ENCODE data around the gene KCNK2.

KCNK2 gene

GRCh38 chr1:215082532-215083382 is at the start of gene KCNK2:
TSS of gene KCNK2 (plus strand) at chr1:215082737. CDS start at chr1:215083386, 649 bp downstream.
- DNase-seq, result peak in 17 of 58 donors; percentile 3 to 52 (median 15)

- no peak for DNase-seq
Observed at GRCh38 chr1:215032911-215033526, 49.5 kb upstream of the KCNK2 start.

GRCh38 chr1:215040190-215040589 is 42.3 kb upstream of the KCNK2 start:
- no peak for DNase-seq

- no peak for DNase-seq
Observed at GRCh38 chr1:215043401-215043800, 39.1 kb upstream of the KCNK2 start.

- no peak for DNase-seq
Observed at GRCh38 chr1:215044151-215044550, 38.4 kb upstream of the KCNK2 start.

GRCh38 chr1:215045698-215046308 is 36.7 kb upstream of the KCNK2 start:
- no peak for DNase-seq

- no peak for DNase-seq
Observed at GRCh38 chr1:215052256-215053015, 30.1 kb upstream of the KCNK2 start.

GRCh38 chr1:215054266-215054665 is 28.3 kb upstream of the KCNK2 start:
- DNase-seq, result no peak

- no peak for DNase-seq
Observed at GRCh38 chr1:215055281-215055935, 27.1 kb upstream of the KCNK2 start.

GRCh38 chr1:215056584-215056983 is 26.0 kb upstream of the KCNK2 start:
- no peak for DNase-seq

GRCh38 chr1:215059947-215060346 is 22.6 kb upstream of the KCNK2 start:
- DNase-seq, result no peak

- DNase-seq, result no peak
Observed at GRCh38 chr1:215064327-215064726, 18.2 kb upstream of the KCNK2 start.

- DNase-seq, result no peak
Observed at GRCh38 chr1:215071078-215071477, 11.5 kb upstream of the KCNK2 start.

- no peak for DNase-seq
Observed at GRCh38 chr1:215076322-215076721, 6.2 kb upstream of the KCNK2 start.

- no peak for DNase-seq
Observed at GRCh38 chr1:215079456-215079855, 3.1 kb upstream of the KCNK2 start.

- DNase-seq, result peak in 1 of 58 donors; percentile 52
Observed at GRCh38 chr1:215081661-215082531, 641 bp upstream of the KCNK2 start.

- DNase-seq, result peak in 10 of 58 donors; percentile 3 to 25 (median 8)
Observed at GRCh38 chr1:215083383-215083961, 935 bp downstream of the KCNK2 start.

- no peak for DNase-seq
Observed at GRCh38 chr1:215084621-215085020, 2.1 kb downstream of the KCNK2 start.

- DNase-seq, result no peak
Observed at GRCh38 chr1:215087603-215088002, 5.1 kb downstream of the KCNK2 start.

GRCh38 chr1:215094381-215094780 is 11.8 kb downstream of the KCNK2 start:
- no peak for DNase-seq
